Uterus (tissue), 4 donors: Measurements from ENCODE around the gene PTCH1. TPM values are rescaled to one million over a fixed set of nuclear protein-coding genes. Genes with fewer than 3 reads are reported as not detected.

Experiments used
- DNase-seq, 2 donors: peaks; one replicate each; pipeline ENCODE4 v3.0.0-alpha.2; 2019 to 2020
- H3K27ac ChIP-seq, 2 donors: fragments of 200-600 bp; sonication (generic); 1 replicate in 1 of 2; 2 replicates in 1 of 2; pipeline ENCODE4 v1.5.1; 2016 to 2018
- H3K27me3 ChIP-seq, 2 donors: fragments of 200-600 bp; sonication (generic); one replicate each; pipeline ENCODE4 v1.5.1; 2018 to 2019; ENCODE audit warnings: control low read depth in 1 of 2
- H3K36me3 ChIP-seq, 2 donors: fragments of 200-600 bp; sonication (generic); one replicate each; pipeline ENCODE4 v1.5.1; 2019; ENCODE audit warnings: control low read depth in 1 of 2
- H3K4me1 ChIP-seq, 2 donors: fragments of 200-600 bp; sonication (generic); one replicate each; pipeline ENCODE4 v1.5.1; 2018 to 2019; ENCODE audit warnings: control low read depth in 1 of 2
- H3K4me3 ChIP-seq, 2 donors: fragments of 200-600 bp; sonication (generic); 1 replicate in 1 of 2; 2 replicates in 1 of 2; pipeline ENCODE4 v1.5.1; 2018 to 2019; ENCODE audit warnings: mild to moderate bottlenecking in 1 of 2
- H3K9me3 ChIP-seq, 2 donors: fragments of 200-600 bp; sonication (generic); one replicate each; pipeline ENCODE4 v1.5.1; 2019; ENCODE audit warnings: control low read depth in 1 of 2
- CTCF ChIP-seq, 4 experiments: fragments of 200-600 bp in 2 of 4; fragments of 450-650 bp in 2 of 4; sonication (generic) in 2 of 4; IDR thresholded peaks; one replicate each; pipeline ENCODE4 v1.5.1; 2016 to 2019; ENCODE audit warnings: antibody characterized with exemption in 4 of 4, mild to moderate bottlenecking in 2 of 4, moderate library complexity in 1 of 4
- POLR2A ChIP-seq, 2 donors: fragments of 450-650 bp; IDR thresholded peaks; one replicate each; pipeline ENCODE4 v1.6.1; 2016; ENCODE audit warnings: antibody characterized with exemption in 2 of 2, mild to moderate bottlenecking in 1 of 2, moderate library complexity in 1 of 2
- intact Hi-C: fragments of 100-400 bp; cut with DNase I; formaldehyde crosslinking; loops from one replicate; pipeline ENCODE4 v1.15.1; 2023; ENCODE audit warnings: low total_unique reads
- total RNA-seq, 4 donors: library from RNA; depleted of rRNA in 3 of 4; stranded (reverse); fragments of >200 nt in 3 of 4; gene quantifications; one replicate each; pipeline versions ENCODE4 v1.1.0 to v1.2.4, GENCODE V29; 2014 to 2023
- donor health status: DM: yes; HTN: yes; CAD: no.

The PTCH1 gene
- total RNA-seq, 4 donors from 2014 or later = 7.4 to 24.6 (median 10.8) TPM

- TF ChIP-seq CTCF (IDR thresholded peaks at IDR 0.05) = no peak
- TF ChIP-seq POLR2A (IDR thresholded peaks at IDR 0.05) = no peak
- H3K36me3 ChIP-seq = no peaks in the 10 kb centered on the region
- no peaks in the 10 kb centered on the region for H3K27me3 ChIP-seq
- no peak for DNase-seq
- no peak overlapping the region for H3K4me3 ChIP-seq
- H3K4me1 ChIP-seq = no peaks in the 10 kb centered on the region
- intact Hi-C loops = no loop called here
- no peak overlapping the region for H3K27ac ChIP-seq
- no peaks in the 10 kb centered on the region for H3K9me3 ChIP-seq
Observed at GRCh38 chr9:95529910-95530309, 13.1 kb upstream of the PTCH1 start.

DNA sequence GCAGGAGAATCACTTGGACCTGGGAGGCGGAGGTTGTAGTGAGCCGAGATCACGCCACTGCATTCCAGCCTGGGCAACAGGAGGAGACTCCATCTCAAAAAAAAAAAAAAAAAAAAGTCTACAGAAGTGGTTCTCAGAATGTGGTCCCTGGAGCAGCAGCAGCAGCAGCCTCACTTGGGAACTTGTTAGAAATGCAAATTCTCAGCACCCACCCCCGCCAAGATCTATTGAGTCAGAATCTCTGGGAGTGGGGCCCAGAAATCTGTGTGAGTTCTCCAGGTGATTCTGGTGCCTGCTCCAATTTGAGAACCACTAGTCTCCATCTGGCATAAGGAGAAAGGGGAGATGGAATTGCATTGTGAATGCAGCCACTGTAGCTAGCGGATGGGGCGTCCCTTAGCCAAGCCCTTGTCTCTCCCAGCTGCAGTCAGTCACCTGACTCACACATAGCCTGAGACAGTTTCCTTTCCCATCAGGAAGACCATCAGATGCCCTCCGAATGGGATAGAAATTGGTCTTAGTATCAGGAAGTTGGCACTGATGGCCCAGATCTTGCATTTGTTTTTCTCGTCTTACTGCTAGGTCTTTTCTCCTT lies 12.2 kb upstream of the PTCH1 start:
- TF ChIP-seq POLR2A (IDR thresholded peaks at IDR 0.05) (no peak), CTCF (IDR thresholded peaks at IDR 0.05) (no peak)
- intact Hi-C loops = no loop called here

GRCh38 chr9:95522871-95523370 lies 6.2 kb upstream of the PTCH1 start:
- TF ChIP-seq CTCF (IDR thresholded peaks at IDR 0.05) (no peak), POLR2A (IDR thresholded peaks at IDR 0.05) (no peak)
- Histone ChIP-seq H3K4me3 (no peak overlapping the region), H3K36me3 (no peaks in the 10 kb centered on the region), H3K9me3 (no peaks in the 10 kb centered on the region), H3K27me3 (no peaks in the 10 kb centered on the region), H3K27ac (no peak overlapping the region), H3K4me1 (no peaks in the 10 kb centered on the region)
- intact Hi-C loops = no loop called here
- DNase-seq = no peak

More for the DNA sequence above, 12.2 kb upstream of the PTCH1 start:
- Histone ChIP-seq H3K4me1 (no peaks in the 10 kb centered on the region), H3K27ac (no peak overlapping the region), H3K4me3 (no peak overlapping the region), H3K36me3 (no peaks in the 10 kb centered on the region), H3K27me3 (no peaks in the 10 kb centered on the region), H3K9me3 (no peaks in the 10 kb centered on the region)
- DNase-seq = no peak

DNA sequence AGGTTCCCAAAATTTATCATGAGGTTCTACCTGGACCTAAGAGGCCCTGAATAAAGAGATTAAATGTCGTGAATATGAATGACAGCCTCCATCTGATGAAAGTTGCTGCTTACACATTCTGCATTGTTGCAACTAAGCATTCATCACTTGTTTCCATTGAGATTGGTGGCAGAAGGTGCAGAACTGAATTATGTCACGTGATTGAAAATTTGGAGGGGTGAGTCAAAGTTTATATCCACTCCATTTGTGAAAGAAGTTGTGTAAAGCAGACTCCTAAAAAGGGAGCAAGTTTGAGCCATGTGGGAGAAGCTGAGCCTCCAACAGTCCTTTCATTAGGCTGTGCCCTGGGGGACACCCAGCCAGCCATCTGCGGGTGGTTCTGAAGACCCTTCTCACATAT lies 4.9 kb upstream of the PTCH1 start:
- no peaks in the 10 kb centered on the region for H3K4me1 ChIP-seq
- no peaks in the 10 kb centered on the region for H3K27me3 ChIP-seq
- no peaks in the 10 kb centered on the region for H3K36me3 ChIP-seq
- intact Hi-C loops = no loop called here
- no peaks in the 10 kb centered on the region for H3K9me3 ChIP-seq
- no peak overlapping the region for H3K27ac ChIP-seq
- no peak for DNase-seq
- TF ChIP-seq POLR2A (IDR thresholded peaks at IDR 0.05) (no peak), CTCF (IDR thresholded peaks at IDR 0.05) (no peak)
- H3K4me3 ChIP-seq = no peak overlapping the region

DNA sequence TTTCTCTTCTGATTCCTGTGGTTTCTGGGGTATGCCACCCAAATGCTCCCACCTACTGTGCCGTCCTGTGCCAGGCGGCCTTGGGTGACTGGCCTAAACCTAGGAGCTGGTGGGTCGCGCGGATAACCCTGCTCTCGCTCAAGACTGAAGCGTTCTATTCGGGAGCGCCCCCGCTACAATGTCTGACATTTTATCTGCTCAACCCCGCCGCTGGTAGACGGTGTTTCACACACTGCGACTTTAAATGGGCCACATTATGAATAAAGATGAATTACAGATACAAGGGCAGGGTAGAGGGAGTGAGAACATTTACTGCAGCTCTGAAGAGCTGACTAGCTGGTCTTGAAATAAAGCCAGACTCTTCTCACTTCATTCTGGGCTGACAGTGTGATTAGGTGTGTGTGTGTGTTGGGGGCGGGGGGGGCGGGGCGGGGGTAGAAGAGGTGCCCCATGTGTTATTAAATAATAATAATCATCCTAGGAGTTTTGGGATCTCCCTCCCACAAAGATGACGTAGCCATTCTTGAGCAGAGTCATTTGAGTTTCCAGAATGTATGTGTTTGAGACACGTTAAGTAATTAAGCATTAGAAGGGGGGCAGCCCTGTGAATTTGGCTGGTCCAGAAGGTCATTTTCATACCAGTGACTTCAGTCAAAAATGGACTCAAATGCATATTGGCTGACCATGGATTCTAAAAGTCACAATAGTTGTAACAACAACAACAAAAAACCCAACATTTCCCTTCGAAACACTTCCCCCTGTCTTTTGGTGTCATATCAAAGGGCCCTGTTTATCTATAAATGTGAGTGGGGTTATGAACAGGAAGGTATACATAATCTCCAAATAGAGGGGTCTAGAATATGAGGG lies 1.0 kb upstream of the PTCH1 start:
- no peaks in the 10 kb centered on the region for H3K36me3 ChIP-seq
- DNase-seq = no peak
- peaks cover 0 to 7% of the 10 kb centered on the region in 2 donors for H3K4me1 ChIP-seq
- intact Hi-C loops = no loop called here
- H3K27me3 ChIP-seq = no peaks in the 10 kb centered on the region
- TF ChIP-seq POLR2A (IDR thresholded peaks at IDR 0.05) (no peak), CTCF (IDR thresholded peaks at IDR 0.05) (no peak)
- H3K27ac ChIP-seq = no peak overlapping the region
- H3K9me3 ChIP-seq = no peaks in the 10 kb centered on the region
- no peak overlapping the region for H3K4me3 ChIP-seq
